T47D (cell line): Measurements from ENCODE around the gene MYEOV.

Source experiments
- DNase-seq, 2 experiments: peaks; one replicate each; pipeline versions ENCODE4 v3.0.0 to v3.0.0-alpha.2; 2011 to 2012; ENCODE audit warnings: low read depth in 1 of 2, low spot score in 1 of 2
- JUND ChIP-seq: IDR thresholded peaks from 2 replicates; pipeline ENCODE4 v1.6.1; 2012; ENCODE audit warnings: low read depth
- in situ Hi-C: cut with HindIII; loops from 2 replicates; pipeline ENCODE4 v1.10.0; 2016; ENCODE audit warnings: low sequenced_read_pairs, low pct_unique_long_range_greater_than_20kb

The MYEOV gene

GRCh38 chr11:69283446-69283845 lies 10.5 kb upstream of the MYEOV start:
- DNase-seq: no peak
- in situ Hi-C loops: no loop called here
- no peak for TF ChIP-seq JUND

- TF ChIP-seq JUND: no peak
- DNase-seq: peak in 1 of 2 experiments; percentile 69
- in situ Hi-C loops: no loop called here
These were observed 9.9 kb upstream of the MYEOV start for GRCh38 chr11:69284081-69284511.

GRCh38 chr11:69285091-69285490 lies 8.9 kb upstream of the MYEOV start:
- in situ Hi-C loops: no loop called here
- no peak for TF ChIP-seq JUND
- DNase-seq: no peak

GRCh38 chr11:69285766-69286165 lies 8.2 kb upstream of the MYEOV start:
- no peak for DNase-seq
- no peak for TF ChIP-seq JUND
- in situ Hi-C loops: no loop called here

- no peak for DNase-seq
- in situ Hi-C loops: no loop called here
- TF ChIP-seq JUND: no peak
These were observed 7.3 kb upstream of the MYEOV start for GRCh38 chr11:69286374-69287371.

- DNase-seq: no peak
- in situ Hi-C loops: no loop called here
- no peak for TF ChIP-seq JUND
These were observed 5.7 kb upstream of the MYEOV start for GRCh38 chr11:69287968-69288882.

GRCh38 chr11:69288883-69289242 lies 5.1 kb upstream of the MYEOV start:
- in situ Hi-C loops: no loop called here
- TF ChIP-seq JUND: no peak
- DNase-seq: no peak

- no peak for DNase-seq
- in situ Hi-C loops: no loop called here
- no peak for TF ChIP-seq JUND
These were observed 3.1 kb upstream of the MYEOV start for GRCh38 chr11:69290806-69291205.

- DNase-seq: no peak
- TF ChIP-seq JUND: no peak
- in situ Hi-C loops: no loop called here
These were observed 2.4 kb upstream of the MYEOV start for GRCh38 chr11:69291459-69292110.

- DNase-seq: peak in 1 of 2 experiments; percentile 37
- in situ Hi-C loops: no loop called here
- TF ChIP-seq JUND: no peak
These were observed 1.7 kb upstream of the MYEOV start for GRCh38 chr11:69292221-69292648.

- DNase-seq: peak; percentile 72 to 96
- in situ Hi-C loops: no loop called here
- TF ChIP-seq JUND: no peak
These were observed 868 bp upstream of the MYEOV start for GRCh38 chr11:69293087-69293486.

- no peak for DNase-seq
- no peak for TF ChIP-seq JUND
- in situ Hi-C loops: no loop called here
These were observed 670 bp downstream of the MYEOV start for GRCh38 chr11:69294571-69295078.
